Measurements from ENCODE around the gene CYB5R3.

DNA sequence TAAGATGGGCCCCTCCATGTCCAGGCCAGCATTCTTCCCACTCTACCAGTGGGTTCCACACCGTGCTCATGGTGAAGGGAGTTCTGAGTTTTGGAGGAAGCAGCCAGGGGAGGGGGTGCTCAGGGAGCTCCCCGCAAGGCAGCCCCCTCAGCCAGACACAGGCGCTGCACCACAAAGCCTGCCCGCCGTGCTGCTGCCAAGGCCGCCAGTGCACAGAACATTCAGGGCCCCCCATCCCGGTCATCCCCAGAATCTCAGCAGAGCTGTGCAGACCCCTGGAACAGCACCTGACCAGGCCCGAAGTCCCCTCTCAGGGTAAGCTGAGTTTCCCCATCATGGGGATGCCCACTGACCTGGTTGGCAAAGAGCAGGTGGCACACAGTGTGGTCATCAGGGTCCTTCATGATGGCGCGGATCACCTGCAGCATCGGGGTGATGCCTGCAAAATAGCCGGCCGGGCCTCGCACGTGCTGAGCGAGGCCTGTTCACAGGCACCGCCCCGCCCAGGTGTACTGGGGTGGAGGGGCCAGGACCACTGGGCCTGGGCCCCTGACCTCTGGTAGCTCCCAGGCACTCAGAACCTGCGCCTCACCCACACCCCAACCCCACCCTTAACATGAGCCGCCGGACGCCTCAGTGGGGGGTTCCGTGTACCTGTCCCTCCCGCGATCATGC lies 22.1 kb downstream of the CYB5R3 start:
- TF ChIP-seq, protein P1, sequence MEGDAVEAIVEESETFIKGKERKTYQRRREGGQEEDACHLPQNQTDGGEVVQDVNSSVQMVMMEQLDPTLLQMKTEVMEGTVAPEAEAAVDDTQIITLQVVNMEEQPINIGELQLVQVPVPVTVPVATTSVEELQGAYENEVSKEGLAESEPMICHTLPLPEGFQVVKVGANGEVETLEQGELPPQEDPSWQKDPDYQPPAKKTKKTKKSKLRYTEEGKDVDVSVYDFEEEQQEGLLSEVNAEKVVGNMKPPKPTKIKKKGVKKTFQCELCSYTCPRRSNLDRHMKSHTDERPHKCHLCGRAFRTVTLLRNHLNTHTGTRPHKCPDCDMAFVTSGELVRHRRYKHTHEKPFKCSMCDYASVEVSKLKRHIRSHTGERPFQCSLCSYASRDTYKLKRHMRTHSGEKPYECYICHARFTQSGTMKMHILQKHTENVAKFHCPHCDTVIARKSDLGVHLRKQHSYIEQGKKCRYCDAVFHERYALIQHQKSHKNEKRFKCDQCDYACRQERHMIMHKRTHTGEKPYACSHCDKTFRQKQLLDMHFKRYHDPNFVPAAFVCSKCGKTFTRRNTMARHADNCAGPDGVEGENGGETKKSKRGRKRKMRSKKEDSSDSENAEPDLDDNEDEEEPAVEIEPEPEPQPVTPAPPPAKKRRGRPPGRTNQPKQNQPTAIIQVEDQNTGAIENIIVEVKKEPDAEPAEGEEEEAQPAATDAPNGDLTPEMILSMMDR (IDR thresholded peaks at IDR 0.05), result no peak
- TF ChIP-seq AFF4 (CRISPR knock-in tag; IDR thresholded peaks at IDR 0.05; ENCODE audit: borderline replicate concordance), result no peak

Measured in WTC11 (cell line).